Ammon's horn (tissue), 1 donor: Measurements from ENCODE around the gene OR6C2.
"Not testable (repeated sequence)": the region's sequence is repeated elsewhere in the genome, so short reads cannot be mapped to it uniquely, and the experiment has no call there.

Source experiments
- DNase-seq: peaks from one replicate; pipeline ENCODE4 v3.0.0-alpha.2; 2016; ENCODE audit warnings: low spot score

Gene OR6C2

DNA sequence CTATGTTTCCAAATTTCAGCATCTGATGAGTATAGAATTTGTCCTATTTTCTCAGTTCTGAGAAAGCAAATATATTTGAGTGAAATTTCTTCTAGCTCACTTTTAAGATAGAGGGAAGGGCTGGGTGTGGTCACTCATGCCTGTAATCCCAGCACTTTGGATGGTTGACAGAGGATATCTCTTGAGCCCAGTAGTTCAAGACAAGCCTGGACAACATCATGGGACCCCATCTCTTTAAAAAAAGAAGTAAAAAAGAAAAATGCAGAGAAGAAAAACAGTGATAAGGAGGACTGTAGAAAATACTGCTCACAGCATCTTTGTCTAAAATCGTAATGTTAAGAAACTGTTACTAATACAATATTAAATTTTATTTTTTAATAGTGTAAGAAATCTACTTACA, 28.4 kb downstream of the OR6C2 start:
- DNase-seq, result no peak

DNA sequence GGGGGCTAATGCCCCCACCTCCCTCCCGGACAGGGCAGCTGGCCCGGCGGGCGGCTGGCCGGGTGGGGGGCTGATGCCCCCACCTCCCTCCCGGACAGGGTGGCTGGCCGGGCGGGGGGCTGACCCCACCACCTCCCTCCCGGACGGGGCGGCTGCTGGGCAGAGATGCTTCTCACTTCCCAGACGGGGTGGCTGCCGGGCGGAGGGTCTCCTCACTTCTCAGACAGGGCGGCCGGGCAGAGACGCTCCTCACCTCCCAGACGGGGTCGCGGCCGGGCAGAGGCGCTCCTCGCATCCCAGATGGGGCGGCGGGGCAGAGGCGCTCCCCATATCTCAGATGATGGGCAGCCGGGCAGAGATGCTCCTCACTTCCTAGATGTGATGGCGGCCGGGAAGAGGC, 35.3 kb downstream of the OR6C2 start:
- not testable (repeated sequence) for DNase-seq

DNA sequence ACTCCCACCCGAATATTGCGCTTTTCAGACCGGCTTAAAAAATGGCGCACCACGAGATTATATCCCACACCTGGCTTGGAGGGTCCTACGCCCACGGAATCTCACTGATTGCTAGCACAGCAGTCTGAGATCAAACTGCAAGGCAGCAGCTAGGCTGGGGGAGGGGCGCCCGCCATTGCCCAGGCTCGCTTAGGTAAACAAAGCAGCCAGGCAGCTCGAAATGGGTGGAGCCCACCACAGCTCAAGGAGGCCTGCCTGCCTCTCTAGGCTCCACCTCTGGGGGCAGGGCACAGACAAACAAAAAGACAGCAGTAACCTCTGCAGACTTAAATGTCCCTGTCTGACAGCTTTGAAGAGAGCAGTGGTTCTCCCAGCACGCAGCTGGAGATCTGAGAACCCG, 40.4 kb downstream of the OR6C2 start:
- not testable (repeated sequence) for DNase-seq

- DNase-seq, result no peak
Observed at GRCh38 chr12:55492078-55492477, 48.2 kb downstream of the OR6C2 start, which contains the start of gene OR6C68. OR6C68 (plus strand) TSS chr12:55492378; CDS start chr12:55492378, 0 bp downstream.

- no peak for DNase-seq
Observed at GRCh38 chr12:55495490-55495889, 51.6 kb downstream of the OR6C2 start.

DNA sequence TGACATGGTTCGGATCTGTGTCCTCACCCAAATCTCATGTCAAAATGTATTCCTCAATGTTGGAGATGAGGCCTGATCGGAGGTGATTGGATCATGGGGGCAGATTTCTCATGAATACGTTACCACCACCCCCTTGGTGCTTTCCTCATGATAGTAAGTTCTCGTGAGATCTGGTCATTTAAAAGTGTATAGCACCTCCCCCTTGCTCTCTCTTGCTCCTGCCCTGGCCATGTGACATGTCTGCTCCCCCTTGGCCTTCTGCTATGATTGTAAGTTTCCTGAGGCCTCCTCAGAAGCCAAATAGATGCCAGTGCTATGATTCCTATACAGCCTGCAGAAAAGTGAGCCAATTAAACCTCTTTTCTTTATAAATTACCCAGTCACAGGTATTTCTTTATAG, 55.4 kb downstream of the OR6C2 start:
- DNase-seq, result no peak

GRCh38 chr12:55499810-55500252, 56.0 kb downstream of the OR6C2 start:
- no peak for DNase-seq

DNA sequence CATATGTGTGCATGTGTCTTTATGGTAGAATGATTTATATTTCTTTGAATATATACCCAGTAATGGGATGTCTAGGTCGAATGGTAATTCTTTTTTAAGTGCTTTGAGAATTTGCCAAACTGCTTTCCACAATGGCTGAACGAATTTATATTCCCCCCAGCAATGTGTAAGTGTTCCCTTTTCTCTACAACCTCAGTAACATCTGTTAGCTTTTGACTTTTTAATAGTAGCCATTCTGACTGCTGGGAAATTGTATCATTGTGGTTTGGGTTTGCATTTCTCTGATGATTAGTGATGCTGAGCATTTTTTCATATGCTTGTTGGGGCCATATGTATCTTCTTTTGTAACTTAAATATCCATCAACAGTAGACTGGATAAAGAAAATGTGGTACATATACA, 57.7 kb downstream of the OR6C2 start:
- no peak for DNase-seq
